NCI-H2171 (cell line): Measurements from ENCODE around the gene XBP1.
A peak's percentile ranks its signal among the peaks of the same experiment; 100 is the strongest.
"Not testable (repeated sequence)": the region's sequence is repeated elsewhere in the genome, so short reads cannot be mapped to it uniquely, and the experiment has no call there.

Experiments used
- DNase-seq: peaks from one replicate; lab custom pipeline; 2025; lab: John Stamatoyannopoulos, UW

The XBP1 gene

GRCh38 chr22:28800308-28801041, at the start of gene XBP1:
Gene XBP1, minus strand, starts transcription at chr22:28800569.
- DNase-seq, result peak; percentile 83

- no peak for DNase-seq
Observed at GRCh38 chr22:28846994-28847393, 46.6 kb upstream of the XBP1 start.

GRCh38 chr22:28844277-28844676, 43.9 kb upstream of the XBP1 start:
- DNase-seq, result not testable (repeated sequence)

GRCh38 chr22:28843633-28844032, 43.3 kb upstream of the XBP1 start:
- DNase-seq, result no peak

GRCh38 chr22:28841111-28841510, 40.7 kb upstream of the XBP1 start:
- no peak for DNase-seq

- no peak for DNase-seq
Observed at GRCh38 chr22:28838971-28839370, 38.6 kb upstream of the XBP1 start.

GRCh38 chr22:28837640-28838039, 37.3 kb upstream of the XBP1 start:
- DNase-seq, result no peak

GRCh38 chr22:28835630-28836189, 35.3 kb upstream of the XBP1 start:
- no peak for DNase-seq

- no peak for DNase-seq
Observed at GRCh38 chr22:28833276-28833923, 33.0 kb upstream of the XBP1 start.

GRCh38 chr22:28832731-28833130, 32.4 kb upstream of the XBP1 start:
- no peak for DNase-seq

- no peak for DNase-seq
Observed at GRCh38 chr22:28831140-28832072, 31.0 kb upstream of the XBP1 start.

GRCh38 chr22:28830441-28830840, 30.1 kb upstream of the XBP1 start:
- DNase-seq, result no peak

- peak; percentile 58 for DNase-seq
Observed at GRCh38 chr22:28829358-28830181, 29.2 kb upstream of the XBP1 start.

- no peak for DNase-seq
Observed at GRCh38 chr22:28826921-28827320, 26.6 kb upstream of the XBP1 start.

GRCh38 chr22:28826430-28826829, 26.1 kb upstream of the XBP1 start:
- DNase-seq, result not testable (repeated sequence)

- DNase-seq, result not testable (repeated sequence)
Observed at GRCh38 chr22:28824455-28824854, 24.1 kb upstream of the XBP1 start.

- DNase-seq, result peak; percentile 70
Observed at GRCh38 chr22:28822930-28823551, 22.7 kb upstream of the XBP1 start.

- no peak for DNase-seq
Observed at GRCh38 chr22:28821452-28821851, 21.1 kb upstream of the XBP1 start.

GRCh38 chr22:28820885-28821284, 20.5 kb upstream of the XBP1 start:
- no peak for DNase-seq

- no peak for DNase-seq
Observed at GRCh38 chr22:28819253-28820096, 19.1 kb upstream of the XBP1 start.
